Activated naive CD8-positive, alpha-beta T cell (primary cell): ENCODE results near the gene NPTXR.
"Not testable (repeated sequence)": the region's sequence is repeated elsewhere in the genome, so short reads cannot be mapped to it uniquely, and the experiment has no call there.

Experiments used
- H3K27ac Mint-ChIP-seq: one replicate; pipeline ENCODE4 v1.8.0; 2021; ENCODE audit warnings: mixed read lengths
- H3K27me3 Mint-ChIP-seq: one replicate; pipeline ENCODE4 v1.8.0; 2021; ENCODE audit warnings: mixed read lengths
- H3K36me3 Mint-ChIP-seq: one replicate; pipeline ENCODE4 v1.8.0; 2021; ENCODE audit warnings: mixed read lengths
- H3K4me1 Mint-ChIP-seq: one replicate; pipeline ENCODE4 v1.8.0; 2021; ENCODE audit warnings: low read depth, mixed read lengths
- H3K4me3 Mint-ChIP-seq: one replicate; pipeline ENCODE4 v1.8.0; 2021; ENCODE audit warnings: mild to moderate bottlenecking, mixed read lengths
- H3K9me3 Mint-ChIP-seq: one replicate; pipeline ENCODE4 v1.8.0; 2021; ENCODE audit warnings: low read depth, mixed read lengths

The NPTXR gene

DNA sequence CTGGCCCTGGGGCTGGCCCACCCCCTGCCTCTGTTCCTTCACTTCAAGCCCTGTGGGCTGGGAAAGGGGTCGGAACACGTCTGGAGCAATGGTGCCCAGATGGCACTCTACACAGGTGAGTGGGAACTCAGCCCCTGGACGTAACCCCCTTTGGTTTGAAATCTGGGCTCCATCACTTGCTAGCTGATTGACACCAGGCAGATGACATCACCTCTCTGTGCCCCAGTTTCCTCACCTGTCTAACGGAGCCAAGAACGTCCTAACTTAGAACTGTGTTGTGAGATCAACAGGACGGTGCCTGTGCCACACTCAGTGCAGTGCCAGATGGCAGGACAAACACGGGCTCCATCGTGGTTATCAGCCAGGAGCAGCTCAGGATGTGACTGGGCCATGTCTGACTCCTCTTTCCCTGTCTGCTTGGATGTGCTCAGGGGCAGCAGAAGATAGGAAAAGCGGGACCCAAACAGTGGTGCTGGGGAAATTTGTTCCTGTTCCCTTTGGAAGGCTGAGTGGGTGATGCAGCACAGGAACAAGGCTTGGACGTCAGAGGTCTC lies 24.4 kb downstream of the NPTXR start:
- Mint-ChIP-seq H3K27ac (no peak overlapping the region), H3K9me3 (no peaks in the 10 kb centered on the region), H3K4me1 (no peaks in the 10 kb centered on the region), H3K4me3 (no peak overlapping the region), H3K27me3 (no peaks in the 10 kb centered on the region), H3K36me3 (peaks cover 2% of the 10 kb centered on the region)

- Mint-ChIP-seq H3K27me3 (no peaks in the 10 kb centered on the region), H3K36me3 (peaks cover 2% of the 10 kb centered on the region), H3K9me3 (no peaks in the 10 kb centered on the region), H3K4me3 (no peak overlapping the region), H3K4me1 (no peaks in the 10 kb centered on the region), H3K27ac (no peak overlapping the region)
Measured at GRCh38 chr22:38817196-38817595, 26.6 kb downstream of the NPTXR start.

- no peaks in the 10 kb centered on the region for H3K4me1 Mint-ChIP-seq
- H3K9me3 Mint-ChIP-seq: no peaks in the 10 kb centered on the region
- H3K27me3 Mint-ChIP-seq: peaks cover 3% of the 10 kb centered on the region
- no peak overlapping the region for H3K27ac Mint-ChIP-seq
- peaks cover 2% of the 10 kb centered on the region for H3K36me3 Mint-ChIP-seq
- H3K4me3 Mint-ChIP-seq: no peak overlapping the region
Measured at GRCh38 chr22:38815842-38816241, 28.0 kb downstream of the NPTXR start.

- Mint-ChIP-seq H3K36me3 (peaks cover 6% of the 10 kb centered on the region), H3K27ac (no peak overlapping the region), H3K27me3 (peaks cover 3% of the 10 kb centered on the region), H3K9me3 (peaks cover 4% of the 10 kb centered on the region), H3K4me1 (no peaks in the 10 kb centered on the region), H3K4me3 (no peak overlapping the region)
Measured at GRCh38 chr22:38811241-38811640, 32.6 kb downstream of the NPTXR start.

DNA sequence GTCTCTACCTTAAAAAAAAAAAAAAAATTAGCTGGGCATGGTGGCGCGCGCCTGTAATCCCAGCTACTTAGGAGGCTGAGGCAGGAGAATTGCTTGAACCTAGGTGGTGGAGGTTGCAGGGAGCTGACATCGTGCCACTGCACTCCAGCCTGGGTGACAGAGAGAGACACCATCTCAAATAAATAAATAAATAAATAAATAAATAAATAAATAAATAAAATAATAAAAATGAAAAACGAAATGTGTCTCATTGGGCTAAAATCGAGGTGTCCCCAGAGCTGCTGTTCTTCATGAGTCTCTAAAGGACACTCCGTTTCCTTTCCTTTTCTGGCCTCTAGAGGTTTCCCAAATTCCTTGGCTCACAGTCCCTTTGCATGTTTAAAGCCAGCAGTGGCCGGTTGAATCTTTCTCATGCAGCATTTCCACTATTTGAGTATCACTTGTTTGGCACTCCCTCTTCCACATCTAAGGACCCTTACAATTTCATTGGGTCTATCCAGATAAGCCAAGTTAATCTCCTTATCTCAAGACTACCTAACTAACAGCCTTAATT lies 38.7 kb downstream of the NPTXR start:
- not testable (repeated sequence) for H3K9me3 Mint-ChIP-seq, H3K27ac Mint-ChIP-seq, H3K4me3 Mint-ChIP-seq, H3K27me3 Mint-ChIP-seq, H3K4me1 Mint-ChIP-seq, H3K36me3 Mint-ChIP-seq

GRCh38 chr22:38802671-38803121 lies 41.1 kb downstream of the NPTXR start:
- no peaks in the 10 kb centered on the region for H3K9me3 Mint-ChIP-seq

DNA sequence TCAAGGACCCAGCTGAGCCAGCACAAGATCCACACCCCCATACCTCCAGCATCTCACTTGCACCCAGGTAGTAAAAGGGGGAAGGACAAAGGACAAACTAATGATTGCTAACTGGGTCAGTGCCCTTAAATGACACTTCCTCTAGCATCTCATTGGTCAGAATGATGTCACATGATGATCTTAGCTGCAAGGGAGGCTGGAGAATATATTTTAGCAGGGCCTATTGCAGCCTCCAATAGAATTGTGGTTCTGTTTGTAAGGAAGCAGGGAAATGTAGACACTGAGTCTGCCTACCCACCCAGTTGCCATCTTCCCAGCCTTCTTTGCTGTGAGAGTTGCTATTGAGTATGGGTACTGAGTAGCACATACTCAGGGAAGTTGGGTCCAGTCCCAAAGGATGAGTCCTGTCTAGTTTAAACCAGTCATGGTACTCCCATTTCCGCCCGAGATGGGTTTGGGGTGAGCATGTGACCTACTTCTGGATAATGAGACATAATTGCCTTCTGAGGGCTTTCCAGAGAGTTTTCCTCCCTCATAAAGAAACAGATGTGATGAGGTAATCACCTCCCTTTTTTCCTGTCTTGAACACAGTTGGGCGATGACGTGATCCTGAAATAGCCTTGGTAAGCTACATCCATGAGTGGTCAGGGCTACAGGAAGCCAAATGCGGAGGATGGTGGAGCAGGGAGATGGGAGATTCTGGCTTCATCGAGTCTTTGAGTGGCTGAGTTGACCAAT lies 44.4 kb downstream of the NPTXR start:
- Mint-ChIP-seq H3K36me3 (no peaks in the 10 kb centered on the region), H3K4me1 (peaks cover 19% of the 10 kb centered on the region), H3K4me3 (no peak overlapping the region), H3K9me3 (no peaks in the 10 kb centered on the region), H3K27me3 (peaks cover 4% of the 10 kb centered on the region), H3K27ac (no peak overlapping the region)

More at GRCh38 chr22:38802671-38803121, 41.1 kb downstream of the NPTXR start:
- Mint-ChIP-seq H3K4me1 (peaks cover 17% of the 10 kb centered on the region), H3K36me3 (no peaks in the 10 kb centered on the region), H3K27me3 (peaks cover 4% of the 10 kb centered on the region), H3K27ac (no peak overlapping the region), H3K4me3 (no peak overlapping the region)

DNA sequence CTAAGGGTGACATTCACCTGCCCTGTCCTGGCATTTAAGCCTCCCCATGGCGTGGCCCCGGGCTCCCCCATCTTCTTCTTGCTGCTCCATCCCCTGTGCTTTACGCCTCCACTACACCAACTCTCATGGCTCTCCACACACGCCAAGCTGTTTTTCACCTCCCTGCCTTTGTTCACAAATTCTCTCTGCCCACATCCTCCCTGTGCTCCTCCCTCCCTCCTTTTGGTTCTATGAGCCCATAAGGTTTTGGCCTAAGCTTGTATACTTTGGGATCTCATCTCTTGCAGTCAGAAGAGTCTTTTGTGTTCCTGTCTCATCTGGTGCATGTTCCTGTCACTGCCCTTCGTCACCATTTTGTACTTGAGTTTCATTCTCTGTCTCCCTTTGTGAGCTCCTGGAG lies 45.3 kb downstream of the NPTXR start:
- Mint-ChIP-seq H3K9me3 (no peaks in the 10 kb centered on the region), H3K4me1 (peaks cover 22% of the 10 kb centered on the region), H3K27me3 (peaks cover 4% of the 10 kb centered on the region), H3K36me3 (no peaks in the 10 kb centered on the region), H3K27ac (no peak overlapping the region), H3K4me3 (no peak overlapping the region)

GRCh38 chr22:38796262-38796957 lies 47.4 kb downstream of the NPTXR start:
- no peak overlapping the region for H3K4me3 Mint-ChIP-seq
- peaks cover under 1% of the 10 kb centered on the region for H3K27me3 Mint-ChIP-seq
- H3K36me3 Mint-ChIP-seq: no peaks in the 10 kb centered on the region
- no peak overlapping the region for H3K27ac Mint-ChIP-seq
- H3K9me3 Mint-ChIP-seq: no peaks in the 10 kb centered on the region
- H3K4me1 Mint-ChIP-seq: peaks cover 29% of the 10 kb centered on the region

DNA sequence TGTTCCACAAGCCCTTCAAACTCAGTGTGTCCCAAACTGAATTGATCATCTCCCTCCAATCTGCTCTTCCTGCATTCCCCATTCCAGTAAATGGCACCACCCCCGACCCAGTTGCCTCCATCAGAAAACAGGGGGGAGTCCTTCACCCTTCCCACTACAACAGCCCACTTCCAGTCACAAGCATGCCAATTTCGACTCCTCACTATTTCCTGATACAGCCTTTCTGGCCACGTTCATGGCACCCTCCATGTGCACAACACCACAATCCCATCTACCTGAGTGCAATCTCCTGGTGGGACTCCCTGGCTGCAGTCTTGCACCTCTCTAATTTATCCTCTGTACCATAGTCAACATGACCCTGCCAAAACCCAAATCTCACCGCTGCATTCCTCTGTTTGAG lies 48.3 kb downstream of the NPTXR start:
- peaks cover 29% of the 10 kb centered on the region for H3K4me1 Mint-ChIP-seq
- no peaks in the 10 kb centered on the region for H3K36me3 Mint-ChIP-seq
- H3K27me3 Mint-ChIP-seq: no peaks in the 10 kb centered on the region
- no peaks in the 10 kb centered on the region for H3K9me3 Mint-ChIP-seq
- H3K4me3 Mint-ChIP-seq: no peak overlapping the region
- H3K27ac Mint-ChIP-seq: peak overlapping the region; percentile 56

- H3K9me3 Mint-ChIP-seq: no peaks in the 10 kb centered on the region
- peak within 1 kb of the TSS; percentile 91 for H3K4me3 Mint-ChIP-seq
- peaks cover 28% of the 10 kb centered on the region for H3K4me1 Mint-ChIP-seq
Measured at GRCh38 chr22:38793721-38794466, 49.9 kb downstream of the NPTXR start, which contains the start of gene DNAL4. Gene DNAL4, minus strand, starts transcription at chr22:38794143. Its CDS starts 11,412 bp downstream, at chr22:38782731.

DNA sequence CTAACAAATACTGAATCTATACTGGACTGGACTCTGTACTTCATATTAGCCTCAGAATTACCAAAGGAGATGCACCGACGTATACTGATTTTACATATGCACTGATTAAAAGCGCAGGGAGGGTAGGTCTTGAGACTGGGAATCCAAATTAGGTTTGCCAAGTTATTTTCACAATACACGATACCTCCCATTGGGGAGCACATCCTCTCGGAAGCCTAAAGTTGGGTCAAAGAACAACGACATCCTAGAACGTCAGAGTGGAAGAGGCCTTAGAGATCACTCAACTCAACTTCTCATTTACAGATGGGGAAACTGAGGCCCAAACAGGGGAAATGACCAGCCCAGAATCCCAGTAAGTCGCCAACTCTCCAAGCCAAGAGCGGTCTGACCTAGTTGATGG lies 50.5 kb downstream of the NPTXR start:
- Mint-ChIP-seq H3K9me3 (no peaks in the 10 kb centered on the region), H3K4me3 (peak overlapping the region; percentile 91), H3K4me1 (peaks cover 22% of the 10 kb centered on the region), H3K36me3 (no peaks in the 10 kb centered on the region), H3K27me3 (no peaks in the 10 kb centered on the region), H3K27ac (peak overlapping the region; percentile 67)

More at GRCh38 chr22:38793721-38794466, 49.9 kb downstream of the NPTXR start, which contains the start of gene DNAL4:
- H3K27ac Mint-ChIP-seq: peak within 1 kb of the TSS; percentile 73
- no peaks in the 10 kb centered on the region for H3K36me3 Mint-ChIP-seq
- H3K27me3 Mint-ChIP-seq: no peaks in the 10 kb centered on the region

- H3K4me1 Mint-ChIP-seq: peaks cover 17% of the 10 kb centered on the region
- peak overlapping the region; percentile 67 for H3K27ac Mint-ChIP-seq
- H3K9me3 Mint-ChIP-seq: no peaks in the 10 kb centered on the region
- no peaks in the 10 kb centered on the region for H3K36me3 Mint-ChIP-seq
- H3K4me3 Mint-ChIP-seq: peak overlapping the region; percentile 91
- H3K27me3 Mint-ChIP-seq: no peaks in the 10 kb centered on the region
Measured at GRCh38 chr22:38792833-38793232, 51.0 kb downstream of the NPTXR start.

DNA sequence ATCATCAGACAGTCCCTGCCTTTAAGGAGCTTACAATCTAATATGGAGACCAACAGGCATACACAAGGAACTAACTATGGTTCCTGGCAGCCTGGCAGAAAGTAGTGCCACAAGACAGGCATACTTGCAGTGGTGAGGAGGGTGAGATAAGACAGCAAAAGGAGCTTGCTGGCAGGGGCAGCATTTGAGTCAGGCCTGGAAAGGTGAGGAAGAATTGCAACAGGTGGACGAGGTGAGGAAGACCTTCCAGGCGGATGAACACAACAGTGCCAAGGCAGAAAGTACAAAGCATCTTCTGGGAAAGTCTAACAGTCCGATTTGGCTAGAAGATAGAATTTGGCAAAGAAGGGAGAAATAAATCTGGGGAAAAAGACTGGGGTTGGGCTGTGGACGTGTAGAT lies 54.2 kb downstream of the NPTXR start:
- H3K4me1 Mint-ChIP-seq: peaks cover 18% of the 10 kb centered on the region

More for the DNA sequence above, 54.2 kb downstream of the NPTXR start:
- H3K9me3 Mint-ChIP-seq: no peaks in the 10 kb centered on the region
- no peak overlapping the region for H3K27ac Mint-ChIP-seq
- no peak overlapping the region for H3K4me3 Mint-ChIP-seq
- H3K27me3 Mint-ChIP-seq: no peaks in the 10 kb centered on the region
- H3K36me3 Mint-ChIP-seq: no peaks in the 10 kb centered on the region
